ENCODE results near the gene CTSD. TPM values are rescaled to one million over a fixed set of nuclear protein-coding genes. Genes with fewer than 3 reads are reported as not detected.

The CTSD gene
- polyA plus RNA-seq, 2 of the 4 experiments (the other 2 are of a cell fraction) = 74.0 to 310 TPM

GRCh38 chr11:1751531-1751921, 12.2 kb downstream of the CTSD start:
- DNase-seq (ENCODE audit: low read depth in 1 of 2, low spot score in 1 of 2) = no peak
- TF ChIP-seq NPAS2 (CRISPR knock-in tag; IDR thresholded peaks at IDR 0.05; ENCODE audit: borderline replicate concordance) = no peak
- TF ChIP-seq NFE2L2 (conservative IDR thresholded peaks at IDR 0.05; ENCODE audit: low read length) = no peak
- no peak for TF ChIP-seq MAX (IDR thresholded peaks at IDR 0.05)
- TF ChIP-seq KDM5A (IDR thresholded peaks at IDR 0.05) = no peak
- no peak for TF ChIP-seq EHMT2 (IDR thresholded peaks at IDR 0.05; ENCODE audit: low read depth)
- no peak for TF ChIP-seq PBX3 (IDR thresholded peaks at IDR 0.05)
- TF ChIP-seq NR3C1 (IDR thresholded peaks at IDR 0.05) = no peak
- TF ChIP-seq HDAC2 (IDR thresholded peaks at IDR 0.05) = no peak
- no peak for TF ChIP-seq ZSCAN20 (CRISPR knock-in tag; IDR thresholded peaks at IDR 0.05)
- TF ChIP-seq KDM1A (IDR thresholded peaks at IDR 0.05; ENCODE audit: low read depth) = no peak
- no peak for TF ChIP-seq BCL3 (IDR thresholded peaks at IDR 0.05)
- POLR2A ChIA-PET = interaction anchor here (3.2 kb wide), 1 partner anchor 21 kb away, joined by 11 read pairs; no protein-coding TSS in a partner anchor
- Histone ChIP-seq H3K9me3 (no peaks in the 10 kb centered on the region), H3K4me3 (no peak overlapping the region), H3K27ac (no peak overlapping the region; a peak in 1 of 6 replicates), H3K4me1 (peaks cover 31% of the 10 kb centered on the region), H3K4me2 (no peak overlapping the region)
- CTCF ChIA-PET = interaction anchor here (1.2 to 1.6 kb wide), 3 partner anchors 57 to 81 kb away, joined by 4 to 10 read pairs (median 5); no protein-coding TSS in a partner anchor
- 97% methylated on average over 3 of the region's 5 CpGs for WGBS (ENCODE audit: missing lambda C conversion rate)
- no peak for FAIRE-seq
- ATAC-seq = no peak

- ATAC-seq (peak in 1 of 2 experiments; percentile 11; a peak in 3 of 6 replicates), DNase-seq (ENCODE audit: low read depth in 1 of 2, low spot score in 1 of 2) (no peak), FAIRE-seq (no peak)
- 81% methylated on average over 12 of the region's 14 CpGs for WGBS (ENCODE audit: missing lambda C conversion rate)
- Histone ChIP-seq H3K4me1 (peaks cover 26% of the 10 kb centered on the region; the same call in 2 of the 3 replicates), H3K9me3 (no peaks in the 10 kb centered on the region), H3K27ac (peak overlapping the region in 1 of 2 experiments; percentile 50; a peak in 2 of 6 replicates), H3K4me2 (no peak overlapping the region), H3K4me3 (no peak overlapping the region)
- CTCF ChIA-PET = interaction anchor here (0.6 to 1.6 kb wide), 4 partner anchors 57 to 393 kb away, joined by 3 to 10 read pairs (median 4); no protein-coding TSS in a partner anchor
- POLR2A ChIA-PET = interaction anchor here (3.2 kb wide), 1 partner anchor 21 kb away, joined by 11 read pairs; no protein-coding TSS in a partner anchor
- TF ChIP-seq JUNB (IDR thresholded peaks at IDR 0.05) (no peak), ZFP36 (IDR thresholded peaks at IDR 0.05; ENCODE audit: borderline replicate concordance, partially characterized antibody) (no peak), GATA3 (IDR thresholded peaks at IDR 0.05; ENCODE audit: borderline replicate concordance) (no peak), JUN (IDR thresholded peaks at IDR 0.05) (0 out of 5 replicates have a peak, but pooled peaks have one; percentile 5 to 12), FOSB (CRISPR knock-in tag; IDR thresholded peaks at IDR 0.05) (no peak)
Observed at GRCh38 chr11:1750840-1751530, 12.7 kb downstream of the CTSD start.

- TF ChIP-seq JUN (IDR thresholded peaks at IDR 0.05) (peak in 1 of 2 experiments; percentile 42; a peak in 1 of 5 replicates), HOXB5 (CRISPR knock-in tag; IDR thresholded peaks at IDR 0.05) (no peak)
- ATAC-seq (peak; percentile 31 to 61; a peak in 5 of 6 replicates), DNase-seq (ENCODE audit: low read depth in 1 of 2, low spot score in 1 of 2) (no peak), FAIRE-seq (no peak)
- ChIA-PET CTCF (interaction anchor here (0.6 to 2.6 kb wide), 5 partner anchors 23 to 393 kb away, joined by 3 to 12 read pairs (median 4); no protein-coding TSS in a partner anchor), POLR2A (interaction anchor here (1.5 to 3.2 kb wide), 2 partner anchors 22 to 56 kb away, joined by 5 to 11 read pairs; no protein-coding TSS in a partner anchor)
- H3K27ac ChIP-seq = peak within 1 kb of the TSS in 1 of 2 experiments; percentile 80; a peak in 3 of 6 replicates
- H3K9me3 ChIP-seq = no peaks in the 10 kb centered on the region
- WGBS (ENCODE audit: missing lambda C conversion rate) = 53% methylated on average over 5 of the region's 6 CpGs
- H3K4me1 ChIP-seq = peaks cover 24% of the 10 kb centered on the region; the same call in 2 of the 3 replicates
- H3K4me2 ChIP-seq = peak within 1 kb of the TSS; percentile 80
- H3K4me3 ChIP-seq = peak within 1 kb of the TSS; percentile 34; the same call in 1 of the 3 replicates
Observed at GRCh38 chr11:1750481-1750839, 13.3 kb downstream of the CTSD start, which contains the start of gene IFITM10. TSS of gene IFITM10 (minus strand) at chr11:1750595. CDS start at chr11:1750442, 153 bp downstream.

Data from A549 (cell line).